KMS-11 (cell line): ENCODE data around the gene LACTB.

ENCODE experiments used
- H2AFZ ChIP-seq: fragments of 200-600 bp; sonication (generic); 2 replicates; pipeline ENCODE4 v1.6.1; 2016; ENCODE audit warnings: antibody characterized with exemption, mixed run types, low read depth
- H3K27ac ChIP-seq: fragments of 200-600 bp; sonication (generic); 2 replicates; pipeline ENCODE4 v1.6.1; 2016; ENCODE audit warnings: mild to moderate bottlenecking, mixed run types
- H3K27me3 ChIP-seq: fragments of 200-600 bp; sonication (generic); 2 replicates; pipeline ENCODE4 v1.6.1; 2017; ENCODE audit warnings: mild to moderate bottlenecking, low read depth, mixed run types, moderate library complexity; ENCODE audit not compliant: insufficient read depth
- H3K36me3 ChIP-seq: fragments of 200-600 bp; sonication (generic); 2 replicates; pipeline ENCODE4 v1.6.1; 2017; ENCODE audit warnings: mild to moderate bottlenecking, mixed run types; ENCODE audit not compliant: insufficient read depth
- H3K4me1 ChIP-seq: fragments of 200-600 bp; sonication (generic); 2 replicates; pipeline ENCODE4 v1.6.1; 2016; ENCODE audit warnings: mild to moderate bottlenecking, low read depth, mixed run types; ENCODE audit not compliant: poor library complexity, severe bottlenecking
- H3K4me2 ChIP-seq: fragments of 200-600 bp; sonication (generic); 2 replicates; pipeline ENCODE4 v1.7.0; 2016; ENCODE audit warnings: mild to moderate bottlenecking, mixed run types
- H3K4me3 ChIP-seq: fragments of 200-600 bp; sonication (generic); IDR thresholded peaks from 2 replicates; pipeline ENCODE4 v1.6.1; 2017; ENCODE audit warnings: low read depth, low read length, mixed read lengths; ENCODE audit not compliant: insufficient read depth
- H3K79me2 ChIP-seq: fragments of 200-600 bp; sonication (generic); 2 replicates; pipeline ENCODE4 v1.6.1; 2016; ENCODE audit warnings: low read depth, mixed run types; ENCODE audit not compliant: insufficient read depth
- H3K9ac ChIP-seq: fragments of 200-600 bp; sonication (generic); 2 replicates; pipeline ENCODE4 v1.6.1; 2016; ENCODE audit warnings: mild to moderate bottlenecking, mixed run types
- H4K20me1 ChIP-seq: fragments of 200-600 bp; sonication (generic); 2 replicates; pipeline ENCODE4 v1.6.1; 2016; ENCODE audit warnings: mild to moderate bottlenecking, mixed run types; ENCODE audit not compliant: insufficient read depth
- TF ChIP-seq, protein P1 (sequence below): fragments of 200-600 bp; sonication (generic); conservative IDR thresholded peaks from 2 replicates; pipeline ENCODE4 v1.6.1; 2017; ENCODE audit warnings: low read depth, mild to moderate bottlenecking, antibody characterized with exemption, low read length, moderate library complexity, mixed read lengths

The LACTB gene

GRCh38 chr15:63075015-63075983, 46.4 kb upstream of the LACTB start:
- H3K9ac ChIP-seq, result no peak overlapping the region
- no peak overlapping the region for H3K4me2 ChIP-seq
- no peaks in the 10 kb centered on the region for H3K36me3 ChIP-seq
- H3K4me1 ChIP-seq, result no peaks in the 10 kb centered on the region
- TF ChIP-seq, protein P1, sequence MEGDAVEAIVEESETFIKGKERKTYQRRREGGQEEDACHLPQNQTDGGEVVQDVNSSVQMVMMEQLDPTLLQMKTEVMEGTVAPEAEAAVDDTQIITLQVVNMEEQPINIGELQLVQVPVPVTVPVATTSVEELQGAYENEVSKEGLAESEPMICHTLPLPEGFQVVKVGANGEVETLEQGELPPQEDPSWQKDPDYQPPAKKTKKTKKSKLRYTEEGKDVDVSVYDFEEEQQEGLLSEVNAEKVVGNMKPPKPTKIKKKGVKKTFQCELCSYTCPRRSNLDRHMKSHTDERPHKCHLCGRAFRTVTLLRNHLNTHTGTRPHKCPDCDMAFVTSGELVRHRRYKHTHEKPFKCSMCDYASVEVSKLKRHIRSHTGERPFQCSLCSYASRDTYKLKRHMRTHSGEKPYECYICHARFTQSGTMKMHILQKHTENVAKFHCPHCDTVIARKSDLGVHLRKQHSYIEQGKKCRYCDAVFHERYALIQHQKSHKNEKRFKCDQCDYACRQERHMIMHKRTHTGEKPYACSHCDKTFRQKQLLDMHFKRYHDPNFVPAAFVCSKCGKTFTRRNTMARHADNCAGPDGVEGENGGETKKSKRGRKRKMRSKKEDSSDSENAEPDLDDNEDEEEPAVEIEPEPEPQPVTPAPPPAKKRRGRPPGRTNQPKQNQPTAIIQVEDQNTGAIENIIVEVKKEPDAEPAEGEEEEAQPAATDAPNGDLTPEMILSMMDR, result no peak
- no peak overlapping the region for H2AFZ ChIP-seq
- no peaks in the 10 kb centered on the region for H3K27me3 ChIP-seq
- no peaks in the 10 kb centered on the region for H4K20me1 ChIP-seq
- H3K27ac ChIP-seq, result no peak overlapping the region
- no peaks in the 10 kb centered on the region for H3K79me2 ChIP-seq
- no peak overlapping the region for H3K4me3 ChIP-seq

GRCh38 chr15:63075984-63076713, 45.5 kb upstream of the LACTB start:
- H4K20me1 ChIP-seq, result no peaks in the 10 kb centered on the region
- H3K27ac ChIP-seq, result no peak overlapping the region
- no peaks in the 10 kb centered on the region for H3K27me3 ChIP-seq
- H3K4me1 ChIP-seq, result no peaks in the 10 kb centered on the region
- H3K36me3 ChIP-seq, result no peaks in the 10 kb centered on the region
- no peaks in the 10 kb centered on the region for H3K79me2 ChIP-seq
- no peak overlapping the region for H3K9ac ChIP-seq
- no peak overlapping the region for H2AFZ ChIP-seq
- TF ChIP-seq, protein P1, result no peak
- H3K4me3 ChIP-seq, result no peak overlapping the region
- H3K4me2 ChIP-seq, result no peak overlapping the region

- TF ChIP-seq, protein P1, result no peak
- Histone ChIP-seq H3K4me3 (no peak overlapping the region), H3K27ac (no peak overlapping the region)
Observed at GRCh38 chr15:63076714-63077046, 45.0 kb upstream of the LACTB start.

GRCh38 chr15:63077952-63078351, 43.7 kb upstream of the LACTB start:
- H3K27me3 ChIP-seq, result no peaks in the 10 kb centered on the region
- H3K27ac ChIP-seq, result no peak overlapping the region
- no peak overlapping the region for H3K4me2 ChIP-seq
- H3K4me3 ChIP-seq, result no peak overlapping the region
- H3K79me2 ChIP-seq, result no peaks in the 10 kb centered on the region
- no peak overlapping the region for H2AFZ ChIP-seq
- H3K4me1 ChIP-seq, result no peaks in the 10 kb centered on the region
- H4K20me1 ChIP-seq, result no peaks in the 10 kb centered on the region
- H3K9ac ChIP-seq, result no peak overlapping the region
- TF ChIP-seq, protein P1, result no peak
- H3K36me3 ChIP-seq, result no peaks in the 10 kb centered on the region

More at GRCh38 chr15:63076714-63077046, 45.0 kb upstream of the LACTB start:
- Histone ChIP-seq H2AFZ (no peak overlapping the region), H3K4me2 (no peak overlapping the region), H3K9ac (no peak overlapping the region), H4K20me1 (no peaks in the 10 kb centered on the region), H3K79me2 (no peaks in the 10 kb centered on the region), H3K36me3 (no peaks in the 10 kb centered on the region), H3K27me3 (no peaks in the 10 kb centered on the region), H3K4me1 (no peaks in the 10 kb centered on the region)
